ENCODE results near the gene RBM20.

Gene RBM20

GRCh38 chr10:110753462-110753861 lies 109.3 kb downstream of the RBM20 start:
- DNase-seq (ENCODE audit: low read depth, low spot score) = no peak
- no peak for TF ChIP-seq CTCF (IDR thresholded peaks at IDR 0.05; ENCODE audit: low read depth, low read length)
- in situ Hi-C loops (cut with HindIII; ENCODE audit: low sequenced_read_pairs) = no loop called here
- no peak overlapping the region for H3K4me3 ChIP-seq (ENCODE audit: low read depth, low read length)

- no peak overlapping the region for H3K4me3 ChIP-seq (ENCODE audit: low read depth, low read length)
- no peak for TF ChIP-seq CTCF (IDR thresholded peaks at IDR 0.05; ENCODE audit: low read depth, low read length)
- in situ Hi-C loops (cut with HindIII; ENCODE audit: low sequenced_read_pairs) = no loop called here
- DNase-seq (ENCODE audit: low read depth, low spot score) = no peak
These were observed 110.4 kb downstream of the RBM20 start for GRCh38 chr10:110754375-110755105.

- DNase-seq (ENCODE audit: low read depth, low spot score) = no peak
- no peak for TF ChIP-seq CTCF (IDR thresholded peaks at IDR 0.05; ENCODE audit: low read depth, low read length)
- no peak overlapping the region for H3K4me3 ChIP-seq (ENCODE audit: low read depth, low read length)
- in situ Hi-C loops (cut with HindIII; ENCODE audit: low sequenced_read_pairs) = no loop called here
These were observed 111.6 kb downstream of the RBM20 start for GRCh38 chr10:110755781-110756180.

- DNase-seq (ENCODE audit: low read depth, low spot score) = no peak
- H3K4me3 ChIP-seq (ENCODE audit: low read depth, low read length) = no peak overlapping the region
- in situ Hi-C loops (cut with HindIII; ENCODE audit: low sequenced_read_pairs) = no loop called here
- no peak for TF ChIP-seq CTCF (IDR thresholded peaks at IDR 0.05; ENCODE audit: low read depth, low read length)
These were observed 112.7 kb downstream of the RBM20 start for GRCh38 chr10:110756876-110757275.

GRCh38 chr10:110757586-110757985 lies 113.5 kb downstream of the RBM20 start:
- no peak for DNase-seq (ENCODE audit: low read depth, low spot score)
- TF ChIP-seq CTCF (IDR thresholded peaks at IDR 0.05; ENCODE audit: low read depth, low read length) = no peak
- in situ Hi-C loops (cut with HindIII; ENCODE audit: low sequenced_read_pairs) = no loop called here
- H3K4me3 ChIP-seq (ENCODE audit: low read depth, low read length) = no peak overlapping the region

GRCh38 chr10:110758128-110758765 lies 114.1 kb downstream of the RBM20 start:
- in situ Hi-C loops (cut with HindIII; ENCODE audit: low sequenced_read_pairs) = no loop called here
- no peak overlapping the region for H3K4me3 ChIP-seq (ENCODE audit: low read depth, low read length)
- no peak for DNase-seq (ENCODE audit: low read depth, low spot score)
- TF ChIP-seq CTCF (IDR thresholded peaks at IDR 0.05; ENCODE audit: low read depth, low read length) = no peak
